Right lobe of liver (tissue), 4 donors: Measurements from ENCODE around the gene NLGN1.

ENCODE experiments used
- POLR2A ChIP-seq: fragments of 450-650 bp; IDR thresholded peaks from one replicate; pipeline ENCODE4 v1.6.1; 2017; ENCODE audit warnings: antibody characterized with exemption, mild to moderate bottlenecking
- TF ChIP-seq, protein P1 (sequence below), 4 donors: fragments of 200-600 bp in 3 of 4; fragments of 450-650 bp in 1 of 4; IDR thresholded peaks; one replicate each; pipeline versions ENCODE4 v1.5.1 to v1.8.0; 2016 to 2022; ENCODE audit warnings: antibody characterized with exemption in 4 of 4, mild to moderate bottlenecking in 2 of 4
- donor health status: DM: no; HTN: no; CAD: no.
- donor health status: DM: no; HTN: no; CAD: no.
- donor health status: DM: no; HTN: yes; CAD: no.

DNA sequence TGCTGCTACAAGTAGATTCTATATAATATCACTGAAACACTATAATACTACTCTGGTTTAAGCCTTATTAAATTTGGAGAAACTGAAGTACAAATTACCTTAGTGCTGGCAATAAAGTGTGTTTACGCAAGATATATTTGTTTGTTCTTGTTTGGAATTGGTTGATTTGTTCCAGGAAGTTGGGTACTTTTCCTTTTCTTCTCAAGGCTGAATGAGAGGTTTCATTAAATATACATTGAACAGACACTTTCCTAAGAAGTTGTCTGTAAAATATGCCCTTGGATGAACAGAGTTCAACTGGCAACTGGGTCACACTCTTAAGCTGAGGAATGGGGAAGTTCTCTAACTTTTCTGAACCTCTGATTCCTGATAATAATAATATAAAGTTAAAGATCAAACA is 919.5 kb downstream of the NLGN1 start:
- TF ChIP-seq POLR2A: no peak
- TF ChIP-seq, protein P1, sequence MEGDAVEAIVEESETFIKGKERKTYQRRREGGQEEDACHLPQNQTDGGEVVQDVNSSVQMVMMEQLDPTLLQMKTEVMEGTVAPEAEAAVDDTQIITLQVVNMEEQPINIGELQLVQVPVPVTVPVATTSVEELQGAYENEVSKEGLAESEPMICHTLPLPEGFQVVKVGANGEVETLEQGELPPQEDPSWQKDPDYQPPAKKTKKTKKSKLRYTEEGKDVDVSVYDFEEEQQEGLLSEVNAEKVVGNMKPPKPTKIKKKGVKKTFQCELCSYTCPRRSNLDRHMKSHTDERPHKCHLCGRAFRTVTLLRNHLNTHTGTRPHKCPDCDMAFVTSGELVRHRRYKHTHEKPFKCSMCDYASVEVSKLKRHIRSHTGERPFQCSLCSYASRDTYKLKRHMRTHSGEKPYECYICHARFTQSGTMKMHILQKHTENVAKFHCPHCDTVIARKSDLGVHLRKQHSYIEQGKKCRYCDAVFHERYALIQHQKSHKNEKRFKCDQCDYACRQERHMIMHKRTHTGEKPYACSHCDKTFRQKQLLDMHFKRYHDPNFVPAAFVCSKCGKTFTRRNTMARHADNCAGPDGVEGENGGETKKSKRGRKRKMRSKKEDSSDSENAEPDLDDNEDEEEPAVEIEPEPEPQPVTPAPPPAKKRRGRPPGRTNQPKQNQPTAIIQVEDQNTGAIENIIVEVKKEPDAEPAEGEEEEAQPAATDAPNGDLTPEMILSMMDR (IDR thresholded peaks at IDR 0.05): no peak
